KOPT-K1 (cell line): ENCODE measurements around the gene LARP1B.
"Not testable (repeated sequence)": the region's sequence is repeated elsewhere in the genome, so short reads cannot be mapped to it uniquely, and the experiment has no call there.

Experiments used
- H3K27ac ChIP-seq: fragments of 200-600 bp; sonication (generic); 2 replicates; pipeline ENCODE4 v1.5.1; 2016; ENCODE audit warnings: antibody characterized with exemption, mild to moderate bottlenecking, low read depth, low read length; ENCODE audit not compliant: poor library complexity, severe bottlenecking
- H3K36me3 ChIP-seq: fragments of 200-600 bp; sonication (generic); 2 replicates; pipeline ENCODE4 v1.5.1; 2017; ENCODE audit warnings: antibody characterized with exemption, mild to moderate bottlenecking, low read length, moderate library complexity; ENCODE audit not compliant: insufficient read depth
- H3K9me3 ChIP-seq: fragments of 200-600 bp; sonication (generic); 2 replicates; pipeline ENCODE4 v1.5.1; 2017; ENCODE audit warnings: antibody characterized with exemption, low read length, mild to moderate bottlenecking; ENCODE audit not compliant: insufficient read depth, poor library complexity, severe bottlenecking

Gene LARP1B

GRCh38 chr4:128068918-128069317 lies 7.8 kb downstream of the LARP1B start:
- no peaks in the 10 kb centered on the region for H3K9me3 ChIP-seq
- H3K36me3 ChIP-seq: no peaks in the 10 kb centered on the region
- no peak overlapping the region for H3K27ac ChIP-seq

DNA sequence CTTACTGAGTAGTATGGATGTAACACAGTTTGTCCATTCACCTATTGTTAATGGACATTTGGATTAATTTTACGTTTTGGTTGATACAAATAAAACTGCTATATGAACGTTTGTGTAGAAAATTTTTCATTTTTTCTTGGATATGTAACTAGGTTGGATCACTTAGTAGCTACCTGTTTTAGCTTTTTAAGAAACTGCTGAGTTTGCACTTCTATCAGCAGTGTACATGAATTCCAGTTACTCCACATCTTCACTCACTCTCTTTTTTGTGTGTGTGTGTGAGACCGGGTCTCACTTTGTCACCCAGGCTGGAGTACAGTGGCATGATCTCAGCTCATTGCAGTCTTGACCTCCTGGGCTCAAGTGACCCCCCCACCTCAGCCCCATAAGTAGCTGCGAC lies 15.4 kb downstream of the LARP1B start:
- Histone ChIP-seq H3K27ac (no peak overlapping the region), H3K36me3 (peaks cover 54% of the 10 kb centered on the region), H3K9me3 (no peaks in the 10 kb centered on the region)

GRCh38 chr4:128095293-128095692 lies 34.2 kb downstream of the LARP1B start:
- H3K27ac ChIP-seq, H3K9me3 ChIP-seq: not testable (repeated sequence)
- peaks cover 63% of the 10 kb centered on the region for H3K36me3 ChIP-seq

GRCh38 chr4:128107766-128108165 lies 46.7 kb downstream of the LARP1B start:
- no peaks in the 10 kb centered on the region for H3K9me3 ChIP-seq
- H3K36me3 ChIP-seq: peaks cover 48% of the 10 kb centered on the region
- H3K27ac ChIP-seq: no peak overlapping the region

GRCh38 chr4:128123036-128123435 lies 61.9 kb downstream of the LARP1B start:
- no peak overlapping the region for H3K27ac ChIP-seq
- no peaks in the 10 kb centered on the region for H3K9me3 ChIP-seq
- peaks cover 55% of the 10 kb centered on the region for H3K36me3 ChIP-seq

DNA sequence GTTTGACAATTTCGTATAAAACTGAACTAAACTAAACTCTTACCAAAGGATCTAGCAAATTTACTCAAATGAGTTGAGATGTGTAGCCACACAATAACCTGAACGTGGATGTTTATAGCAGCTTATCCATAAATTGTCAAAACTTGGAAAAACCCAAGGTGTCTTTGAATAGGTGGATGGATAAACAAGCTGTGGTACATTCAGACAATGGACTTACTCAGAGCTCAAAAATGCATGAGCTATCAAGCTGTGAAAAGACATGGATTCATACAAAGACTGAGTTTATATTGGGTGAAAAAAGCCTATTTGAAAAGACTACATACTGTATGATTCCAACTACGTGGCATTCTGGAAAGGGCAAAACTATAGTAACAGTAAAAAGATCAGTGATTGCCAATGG lies 69.5 kb downstream of the LARP1B start:
- Histone ChIP-seq H3K27ac (no peak overlapping the region), H3K9me3 (peaks cover 4% of the 10 kb centered on the region), H3K36me3 (peaks cover 6% of the 10 kb centered on the region)

- Histone ChIP-seq H3K9me3 (peaks cover 4% of the 10 kb centered on the region), H3K27ac (no peak overlapping the region), H3K36me3 (no peaks in the 10 kb centered on the region)
Measured at GRCh38 chr4:128134925-128135324, 73.8 kb downstream of the LARP1B start.

DNA sequence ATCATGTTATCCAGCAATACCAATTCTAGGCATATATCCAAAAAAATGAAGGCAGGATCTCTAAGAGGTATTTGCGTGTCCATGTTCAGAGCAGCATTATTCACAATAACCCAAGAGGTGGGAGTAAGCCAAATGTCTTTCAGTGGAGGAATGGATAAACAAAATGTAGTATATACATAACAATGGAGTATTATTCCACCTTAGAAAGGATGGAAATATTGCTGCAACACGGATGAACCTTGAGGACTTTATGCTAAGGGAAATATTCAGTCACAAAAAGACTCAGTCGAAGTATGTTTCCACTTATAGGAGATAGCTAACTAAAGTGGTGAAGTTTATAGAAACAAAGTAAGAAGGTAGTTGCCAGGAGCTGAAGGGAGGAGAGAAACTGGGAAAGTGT lies 74.3 kb downstream of the LARP1B start:
- Histone ChIP-seq H3K9me3 (peaks cover 4% of the 10 kb centered on the region), H3K36me3 (no peaks in the 10 kb centered on the region), H3K27ac (no peak overlapping the region)

DNA sequence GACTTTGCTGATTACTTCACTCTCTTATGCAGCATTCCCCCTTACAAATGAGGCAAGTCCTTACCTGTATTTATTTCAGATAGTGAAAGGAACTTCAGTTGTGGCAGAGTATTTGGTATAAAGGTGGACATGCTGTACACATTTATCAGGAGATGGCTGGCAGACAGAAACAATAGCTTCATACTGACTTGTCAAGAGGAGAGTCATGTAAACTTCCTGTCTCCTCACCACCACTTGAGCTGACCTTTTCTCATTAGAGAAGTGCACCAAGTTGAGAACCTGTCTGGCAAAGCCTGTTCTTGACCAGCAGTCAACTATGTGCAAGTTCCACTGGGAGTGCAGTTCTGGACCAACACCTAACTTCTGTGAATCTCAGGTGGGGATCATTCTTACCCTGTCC lies 80.8 kb downstream of the LARP1B start:
- H3K9me3 ChIP-seq: peaks cover 12% of the 10 kb centered on the region
- no peak overlapping the region for H3K27ac ChIP-seq
- H3K36me3 ChIP-seq: peaks cover 32% of the 10 kb centered on the region; the same call in 1 of the 2 replicates

GRCh38 chr4:128145727-128146126 lies 84.6 kb downstream of the LARP1B start:
- H3K27ac ChIP-seq: no peak overlapping the region
- H3K36me3 ChIP-seq: peaks cover 31% of the 10 kb centered on the region; the same call in 1 of the 2 replicates
- peaks cover 12% of the 10 kb centered on the region for H3K9me3 ChIP-seq

GRCh38 chr4:128153800-128154199 lies 92.7 kb downstream of the LARP1B start:
- H3K36me3 ChIP-seq: peaks cover 28% of the 10 kb centered on the region; the same call in 1 of the 2 replicates
- H3K9me3 ChIP-seq: peaks cover 26% of the 10 kb centered on the region
- no peak overlapping the region for H3K27ac ChIP-seq

- no peak overlapping the region for H3K27ac ChIP-seq
- peaks cover 26% of the 10 kb centered on the region for H3K9me3 ChIP-seq
- H3K36me3 ChIP-seq: peaks cover 28% of the 10 kb centered on the region; the same call in 1 of the 2 replicates
Measured at GRCh38 chr4:128155231-128155855, 94.2 kb downstream of the LARP1B start.

DNA sequence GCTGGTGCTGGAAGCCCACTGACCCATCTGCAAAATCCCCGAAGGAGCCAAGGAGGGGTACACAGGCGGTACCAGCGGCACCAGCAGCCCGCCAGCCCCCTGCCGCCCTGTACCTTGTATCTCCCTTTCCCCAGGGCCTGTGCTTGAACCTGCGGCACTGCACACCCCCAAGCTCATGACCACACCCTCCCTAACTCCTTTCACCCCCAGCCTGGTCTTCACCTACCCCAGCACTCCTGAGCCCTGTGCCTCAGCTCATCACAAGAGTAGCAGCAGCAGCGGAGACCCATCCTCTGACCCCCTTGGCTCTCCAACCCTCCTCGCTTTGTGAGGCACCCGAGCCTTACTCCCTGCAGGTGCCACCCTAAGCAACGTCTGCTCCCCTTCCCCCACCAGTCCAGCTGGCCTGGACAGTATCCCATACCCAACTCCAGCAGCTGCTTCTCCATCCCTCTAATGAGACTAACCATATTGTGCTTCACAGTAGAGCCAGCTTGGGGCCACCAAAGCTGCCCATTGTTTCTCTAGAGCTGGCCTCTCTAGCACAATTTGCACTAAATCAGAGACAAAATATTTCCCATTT lies 94.9 kb downstream of the LARP1B start:
- H3K9me3 ChIP-seq: peaks cover 26% of the 10 kb centered on the region
- H3K36me3 ChIP-seq: peaks cover 28% of the 10 kb centered on the region; the same call in 1 of the 2 replicates
- no peak overlapping the region for H3K27ac ChIP-seq

- not testable (repeated sequence) for H3K27ac ChIP-seq
- Histone ChIP-seq H3K36me3 (peaks cover 26% of the 10 kb centered on the region; the same call in 1 of the 2 replicates), H3K9me3 (peaks cover 26% of the 10 kb centered on the region)
Measured at GRCh38 chr4:128156472-128156871, 95.4 kb downstream of the LARP1B start.

DNA sequence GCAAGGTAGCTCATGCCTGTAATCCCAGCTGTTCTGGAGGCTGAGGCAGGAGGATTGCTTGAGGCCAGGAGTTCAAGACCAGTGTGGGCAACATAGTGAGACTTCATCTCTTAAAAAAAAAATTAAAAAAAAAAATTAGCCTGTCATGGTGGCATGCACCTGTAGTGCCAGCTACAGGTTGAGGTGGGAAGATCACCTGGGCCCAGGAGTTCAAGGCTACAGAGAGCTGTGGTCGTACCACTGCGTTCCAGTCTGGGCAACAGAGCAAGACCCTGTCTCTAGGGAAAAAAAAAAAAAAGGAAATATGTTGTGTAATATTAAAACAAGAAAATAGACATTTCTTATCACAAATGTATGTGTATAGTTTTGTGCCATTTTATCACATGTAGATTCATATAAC lies 97.8 kb downstream of the LARP1B start:
- H3K27ac ChIP-seq: no peak overlapping the region

DNA sequence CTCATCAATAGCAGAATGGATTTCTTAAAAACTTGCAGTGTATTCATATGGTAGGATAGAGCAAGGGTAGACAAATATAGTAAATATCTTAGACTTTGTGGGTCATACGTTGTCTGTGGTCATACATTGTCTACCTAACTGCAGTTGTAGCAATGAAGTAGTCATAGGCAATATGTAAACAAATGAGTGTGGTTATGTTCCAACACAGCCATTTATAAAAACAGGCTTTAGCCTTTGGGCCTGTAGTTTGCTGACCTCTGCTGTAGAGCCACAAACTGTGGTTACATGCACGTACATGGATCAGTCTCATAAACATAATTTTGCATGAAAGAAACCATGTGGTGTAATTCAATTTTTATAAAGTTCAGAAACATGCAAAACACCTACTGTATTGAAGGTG lies 98.9 kb downstream of the LARP1B start:
- H3K36me3 ChIP-seq: peaks cover 21% of the 10 kb centered on the region; the same call in 1 of the 2 replicates
- H3K27ac ChIP-seq: no peak overlapping the region
- H3K9me3 ChIP-seq: peaks cover 26% of the 10 kb centered on the region

More for the DNA sequence above, 97.8 kb downstream of the LARP1B start:
- Histone ChIP-seq H3K9me3 (peaks cover 26% of the 10 kb centered on the region), H3K36me3 (peaks cover 21% of the 10 kb centered on the region; the same call in 1 of the 2 replicates)
